GM12872 (cell line): ENCODE data around the gene IL5RA.

ENCODE experiments used
- TF ChIP-seq, protein P1 (sequence below): IDR thresholded peaks from 3 replicates; pipeline ENCODE4 v1.5.1; 2011; ENCODE audit warnings: low read depth, mild to moderate bottlenecking, low read length, moderate library complexity; ENCODE audit not compliant: insufficient read depth

The IL5RA gene

DNA sequence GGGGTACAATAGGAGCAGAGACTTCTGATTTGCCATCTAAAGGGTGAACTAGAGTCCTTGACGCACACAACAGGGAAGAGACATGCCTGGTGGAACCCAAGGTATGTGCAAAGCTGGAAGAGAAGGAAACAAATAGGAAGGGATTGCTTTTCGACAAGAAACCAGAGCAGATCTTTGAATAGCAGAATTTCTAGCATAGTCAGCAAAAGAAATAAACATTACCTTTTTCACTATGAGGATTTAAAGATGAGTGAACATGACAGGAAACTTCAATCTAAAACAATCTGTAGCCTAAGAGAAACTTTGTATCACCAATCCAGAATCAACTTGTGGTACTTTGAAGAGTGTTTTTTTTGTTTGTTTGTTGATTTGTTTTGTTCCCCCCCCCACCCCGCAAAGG lies 4.9 kb downstream of the IL5RA start:
- TF ChIP-seq, protein P1, sequence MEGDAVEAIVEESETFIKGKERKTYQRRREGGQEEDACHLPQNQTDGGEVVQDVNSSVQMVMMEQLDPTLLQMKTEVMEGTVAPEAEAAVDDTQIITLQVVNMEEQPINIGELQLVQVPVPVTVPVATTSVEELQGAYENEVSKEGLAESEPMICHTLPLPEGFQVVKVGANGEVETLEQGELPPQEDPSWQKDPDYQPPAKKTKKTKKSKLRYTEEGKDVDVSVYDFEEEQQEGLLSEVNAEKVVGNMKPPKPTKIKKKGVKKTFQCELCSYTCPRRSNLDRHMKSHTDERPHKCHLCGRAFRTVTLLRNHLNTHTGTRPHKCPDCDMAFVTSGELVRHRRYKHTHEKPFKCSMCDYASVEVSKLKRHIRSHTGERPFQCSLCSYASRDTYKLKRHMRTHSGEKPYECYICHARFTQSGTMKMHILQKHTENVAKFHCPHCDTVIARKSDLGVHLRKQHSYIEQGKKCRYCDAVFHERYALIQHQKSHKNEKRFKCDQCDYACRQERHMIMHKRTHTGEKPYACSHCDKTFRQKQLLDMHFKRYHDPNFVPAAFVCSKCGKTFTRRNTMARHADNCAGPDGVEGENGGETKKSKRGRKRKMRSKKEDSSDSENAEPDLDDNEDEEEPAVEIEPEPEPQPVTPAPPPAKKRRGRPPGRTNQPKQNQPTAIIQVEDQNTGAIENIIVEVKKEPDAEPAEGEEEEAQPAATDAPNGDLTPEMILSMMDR = no peak

DNA sequence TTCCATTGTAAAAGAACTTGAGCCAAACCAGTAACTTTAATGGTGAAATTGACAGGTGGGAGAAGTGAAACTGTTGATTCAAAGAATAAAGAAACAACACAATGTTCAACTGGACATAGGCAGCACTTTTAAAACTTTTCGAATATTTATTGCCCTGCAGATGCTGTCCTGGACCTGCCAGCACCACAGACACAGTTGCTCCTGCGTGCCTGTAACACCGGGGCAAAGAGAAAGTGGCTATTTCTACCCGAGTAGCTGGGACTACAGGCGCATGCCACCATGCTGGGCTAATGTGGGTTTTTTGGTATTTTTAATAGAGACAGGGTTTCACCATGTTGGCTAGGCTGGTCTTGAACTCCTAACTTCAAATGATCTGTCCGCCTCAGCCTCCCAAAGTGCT lies 7.4 kb downstream of the IL5RA start:
- TF ChIP-seq, protein P1 = no peak

DNA sequence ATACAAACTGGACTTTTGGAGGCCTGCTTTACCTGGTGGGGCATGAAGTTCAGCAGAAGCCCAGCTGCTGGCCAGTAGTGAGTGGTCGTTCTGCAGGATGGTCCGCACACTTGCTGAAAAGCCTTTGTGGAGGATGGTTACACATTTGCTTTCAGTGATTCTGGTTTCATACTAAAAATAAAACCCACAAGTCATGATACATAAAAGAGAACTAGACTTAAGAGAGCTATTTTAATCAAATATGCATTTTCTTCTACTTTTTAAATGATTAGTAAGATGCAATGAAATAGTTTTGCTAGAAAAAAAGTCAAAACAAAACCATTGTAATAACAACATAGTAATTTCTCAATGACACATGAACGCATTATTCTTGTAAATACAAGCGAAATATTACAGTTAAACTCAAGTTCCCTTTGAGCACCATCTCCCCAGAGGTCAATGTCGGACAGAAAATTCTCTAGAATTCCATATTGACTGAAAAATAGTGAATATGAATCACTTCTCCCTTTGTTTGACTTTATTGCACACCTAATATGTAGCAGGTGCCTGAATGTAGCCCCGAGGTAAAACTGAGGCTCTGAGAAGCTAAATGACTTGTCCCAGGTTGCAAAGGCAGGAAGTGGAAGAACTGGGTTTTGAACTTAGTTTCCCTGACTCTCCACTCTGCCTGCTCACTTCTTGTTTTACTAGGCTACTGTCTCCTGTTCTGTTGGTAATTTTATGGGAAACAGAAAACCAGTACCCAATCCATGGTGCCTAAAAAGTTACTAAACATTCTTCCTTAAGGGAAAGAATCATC lies 8.3 kb downstream of the IL5RA start:
- TF ChIP-seq, protein P1 = no peak

- TF ChIP-seq, protein P1 = no peak
Measured at GRCh38 chr3:3097958-3098357, 12.2 kb downstream of the IL5RA start.

- TF ChIP-seq, protein P1 = peak; percentile 59
Measured at GRCh38 chr3:3089017-3089416, 21.2 kb downstream of the IL5RA start.

DNA sequence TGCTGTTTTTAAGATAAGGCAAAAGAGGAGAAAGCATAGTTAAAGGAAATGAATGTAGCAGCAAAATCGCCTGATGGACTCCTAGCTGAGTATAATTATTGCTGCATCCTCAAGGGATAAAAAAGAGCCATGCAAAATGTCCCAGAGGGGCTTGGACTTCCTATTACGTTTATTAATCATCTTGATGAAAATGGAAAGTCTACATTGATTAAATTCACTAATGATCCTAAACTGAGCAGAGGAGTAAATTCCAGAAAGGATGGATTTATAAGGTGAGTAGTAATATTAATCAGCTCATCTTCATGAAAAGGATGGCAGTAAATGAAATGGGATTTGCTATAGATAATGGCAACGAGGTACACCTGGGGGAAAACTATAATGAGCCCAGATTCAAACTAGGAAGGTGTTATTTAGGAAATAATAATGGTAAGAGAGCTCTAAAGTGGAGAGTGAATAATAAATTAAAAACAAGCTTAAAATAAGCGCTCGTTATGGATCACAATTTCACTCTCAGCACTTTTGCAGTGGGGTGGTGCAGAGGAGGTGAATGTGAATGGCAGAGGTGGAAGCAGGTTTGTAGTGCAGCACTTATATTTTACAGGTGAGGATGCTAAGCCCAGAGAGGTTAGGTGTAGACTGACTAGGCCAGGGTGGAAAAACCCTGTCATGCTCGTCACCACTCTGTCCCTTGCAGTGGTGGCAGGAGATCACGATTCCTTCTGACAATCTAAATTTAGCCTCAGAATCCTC lies 22.3 kb downstream of the IL5RA start:
- TF ChIP-seq, protein P1 = no peak

- TF ChIP-seq, protein P1 = no peak
Measured at GRCh38 chr3:3087279-3087678, 22.9 kb downstream of the IL5RA start.
